Adipose tissue (tissue), 3 donors: ENCODE measurements around the gene OR52R1. TPM values are rescaled to one million over a fixed set of nuclear protein-coding genes. Genes with fewer than 3 reads are reported as not detected.

Experiments
- polyA plus RNA-seq, 3 donors: library from polyadenylated mRNA; stranded (reverse); fragments of 200-250 nt; gene quantifications; one replicate each; pipeline ENCODE4 v1.2.3, GENCODE V29; 2013
- donor health status: healthy with polysubstance abuse.
- donor health status: Bipolar disorder and iron deficiency.
- donor health status: healthy.

OR52R1 gene
- polyA plus RNA-seq, 3 donors, result 1.2 TPM; not detected in 2

Other genes starting within 250 kb of the OR52R1 start
- gene OR52I2, start 222.6 kb downstream of the OR52R1 start, polyA plus RNA-seq, result not detected
- gene OR52I1, start 210.3 kb downstream of the OR52R1 start, polyA plus RNA-seq, result not detected
- 10 to 100 TPM in 1 of 3 donors, 1 to 10 TPM in 2; 4.2 to 12.4 (median 5.1) TPM for gene TRIM68, start 196.1 kb downstream of the OR52R1 start, polyA plus RNA-seq
- not detected for gene OR51D1, start 166.9 kb downstream of the OR52R1 start, polyA plus RNA-seq
- 1 to 10 TPM in 2 of 3 donors, under 1 TPM in 1; 0.16 to 2.7 (median 1.2) TPM for gene OR51E1, start 160.4 kb downstream of the OR52R1 start, polyA plus RNA-seq
- under 1 TPM; 0.02 to 0.56 (median 0.10) TPM for gene OR51E2, start 106.5 kb downstream of the OR52R1 start, polyA plus RNA-seq
- gene MMP26, start 99.6 kb downstream of the OR52R1 start, polyA plus RNA-seq, result not detected
- not detected for gene OR51F1, start 34.4 kb downstream of the OR52R1 start, polyA plus RNA-seq
- gene OR51F2, start 16.9 kb upstream of the OR52R1 start, polyA plus RNA-seq, result not detected
- gene OR51S1, start 44.8 kb upstream of the OR52R1 start, polyA plus RNA-seq, result not detected
- gene OR51T1, start 77.5 kb upstream of the OR52R1 start, polyA plus RNA-seq, result not detected
- not detected for gene OR51A7, start 99.4 kb upstream of the OR52R1 start, polyA plus RNA-seq
- gene OR51G2, start 115.0 kb upstream of the OR52R1 start, polyA plus RNA-seq, result not detected
- gene OR51G1, start 120.0 kb upstream of the OR52R1 start, polyA plus RNA-seq, result not detected
- gene OR51A4, start 143.2 kb upstream of the OR52R1 start, polyA plus RNA-seq, result not detected
- gene OR51A2, start 151.3 kb upstream of the OR52R1 start, polyA plus RNA-seq, result not detected
- gene OR51L1, start 190.5 kb upstream of the OR52R1 start, polyA plus RNA-seq, result not detected
- gene OR52J3, start 242.1 kb upstream of the OR52R1 start, polyA plus RNA-seq, result not detected